DMS 273 (cell line): ENCODE data around the gene MYO1E.

Experiments used
- DNase-seq: peaks from one replicate; lab custom pipeline; 2025; ENCODE audit not compliant: unreplicated experiment; lab: John Stamatoyannopoulos, UW

MYO1E gene

DNA sequence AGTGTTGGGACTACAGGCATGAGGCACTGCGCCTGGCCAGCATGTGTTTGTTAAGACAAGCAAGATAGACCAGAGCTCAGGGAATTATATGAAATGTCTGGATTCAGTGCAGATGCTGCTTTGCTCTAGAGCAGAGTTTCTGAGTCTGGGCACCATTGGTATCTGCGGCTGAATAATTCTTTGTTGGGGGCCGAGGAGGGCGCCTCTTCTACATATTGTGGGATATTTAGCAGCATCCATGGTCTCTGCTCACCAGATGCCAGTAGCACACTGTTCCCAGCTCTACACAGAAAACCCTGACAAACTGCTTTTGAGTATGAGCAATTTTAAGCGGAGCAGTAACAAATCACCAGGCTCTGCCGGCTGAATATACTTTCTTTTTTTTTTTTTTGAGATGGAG lies 169.7 kb downstream of the MYO1E start:
- DNase-seq = no peak

DNA sequence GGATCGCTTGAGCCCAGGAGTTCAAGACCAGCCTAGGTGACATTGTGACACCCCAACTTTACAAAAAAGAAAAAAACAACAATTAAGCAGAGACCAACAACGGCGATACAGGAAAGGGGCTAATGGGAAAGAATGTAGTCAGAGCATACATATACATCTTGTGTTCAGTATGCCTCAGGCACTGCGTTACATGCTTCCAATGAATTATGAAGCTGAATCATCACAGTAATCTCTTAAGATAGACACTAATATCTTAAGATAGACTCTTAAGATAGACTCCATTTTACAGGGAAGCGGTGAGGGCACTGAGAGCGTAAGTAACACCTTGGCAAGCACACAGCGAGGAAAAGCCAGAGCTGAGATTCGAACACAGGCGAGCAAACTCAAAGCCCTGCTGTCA lies 172.1 kb downstream of the MYO1E start:
- DNase-seq = no peak

DNA sequence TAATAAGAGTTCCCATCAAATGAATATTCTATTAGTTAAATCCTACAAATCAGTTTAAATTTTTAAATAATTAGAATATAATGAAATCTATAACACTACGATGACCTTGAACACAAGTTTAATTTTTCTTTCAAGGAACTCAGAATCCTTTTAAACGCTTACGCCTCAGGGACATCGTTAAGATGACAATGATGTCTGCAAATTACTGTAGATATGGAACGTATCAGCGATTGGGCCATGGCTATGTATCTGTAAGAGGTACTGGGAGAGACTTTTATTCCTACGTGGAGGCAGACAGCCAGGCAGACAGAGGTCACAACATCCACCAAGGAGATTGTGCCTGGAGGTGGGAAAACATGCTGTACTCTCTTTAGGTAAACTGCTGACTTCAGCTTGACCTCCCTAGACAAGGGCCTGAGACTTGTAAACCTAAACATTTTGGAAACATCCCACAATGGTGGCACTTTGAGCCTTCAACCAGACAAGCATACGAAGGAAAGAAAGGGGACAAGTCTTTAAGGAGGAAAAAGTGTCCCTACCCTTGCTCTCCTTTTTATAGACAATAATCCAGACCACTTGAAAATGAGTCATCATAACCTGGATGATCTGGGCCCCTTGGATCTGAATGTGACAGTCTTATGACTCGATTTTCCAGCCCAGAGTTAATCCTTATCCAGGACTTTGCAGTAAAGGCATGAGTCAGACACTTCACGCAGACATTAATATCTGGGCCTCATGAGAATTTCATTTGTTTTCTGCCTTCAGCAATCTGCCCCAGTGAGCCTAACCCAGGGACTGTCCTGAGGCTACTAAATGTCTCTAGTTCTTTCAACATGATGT lies 172.8 kb downstream of the MYO1E start:
- DNase-seq = no peak

DNA sequence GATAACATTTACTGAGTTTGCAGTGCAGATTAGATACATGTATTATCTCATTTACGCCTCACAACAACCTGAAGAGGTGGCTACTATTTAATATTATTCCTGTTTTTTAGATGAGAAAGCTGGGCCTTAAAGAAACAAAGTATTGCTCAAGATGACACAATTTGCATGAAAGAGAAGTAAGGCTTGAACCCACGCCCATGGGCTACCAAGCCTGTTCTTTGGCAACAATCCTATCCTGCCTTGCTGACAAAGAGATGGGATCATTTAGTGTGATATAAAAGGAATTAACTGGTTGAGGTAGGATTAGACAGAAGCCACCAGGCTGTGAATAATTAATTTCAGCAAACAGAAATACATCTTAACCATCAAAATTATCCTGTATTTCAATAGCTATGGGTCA lies 175.2 kb downstream of the MYO1E start:
- DNase-seq = no peak

DNA sequence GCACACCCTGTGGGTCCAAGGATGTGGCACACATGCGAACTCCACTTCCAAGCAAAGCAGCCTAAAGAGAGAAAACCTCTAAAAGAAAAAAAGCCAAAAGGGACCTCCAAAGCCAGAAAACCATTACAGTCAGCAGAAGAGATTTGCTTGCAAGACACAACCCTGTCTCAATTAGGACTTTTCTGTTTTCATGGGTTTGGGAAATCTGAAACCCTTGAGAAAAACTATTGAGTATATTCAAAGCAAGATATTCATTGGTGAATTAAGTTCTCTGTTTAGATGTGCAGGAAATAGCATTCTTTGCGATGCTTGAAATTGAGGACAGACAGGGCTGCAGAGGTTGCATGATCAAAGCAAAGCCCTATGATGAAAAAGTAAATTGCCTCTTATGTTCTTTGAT lies 176.3 kb downstream of the MYO1E start:
- no peak for DNase-seq

DNA sequence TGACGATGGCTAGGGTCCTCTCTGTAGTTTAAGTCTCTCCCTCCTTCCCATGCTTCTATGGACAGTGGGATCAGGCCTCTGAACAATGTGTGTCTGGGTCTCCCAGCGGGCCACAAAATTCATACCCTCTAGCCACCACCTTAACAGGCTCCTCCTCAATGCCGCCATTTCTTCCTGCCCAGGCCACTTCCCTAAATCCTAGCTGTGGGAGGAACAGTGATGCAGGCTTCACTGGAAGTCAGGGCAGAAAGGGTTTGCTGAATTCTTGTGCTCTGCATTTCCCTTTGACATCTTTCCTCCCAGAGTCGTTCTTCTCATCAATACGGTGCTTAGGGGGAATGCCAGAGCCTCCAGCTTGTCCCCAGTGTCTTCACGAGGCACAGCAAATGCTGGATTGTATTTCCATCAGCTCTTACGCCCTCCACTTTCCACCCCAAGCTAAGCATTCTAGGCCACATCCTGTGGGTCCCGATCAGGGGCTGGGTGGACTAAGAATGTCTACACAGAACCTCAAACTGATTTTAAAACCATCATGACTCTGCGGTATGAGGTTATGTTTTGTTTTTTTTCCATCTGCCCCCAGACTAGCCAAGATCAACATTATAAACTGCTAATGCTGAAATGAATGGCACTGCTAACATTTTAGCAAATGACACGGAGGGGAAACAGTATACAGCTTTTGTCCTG lies 177.9 kb downstream of the MYO1E start:
- no peak for DNase-seq

DNA sequence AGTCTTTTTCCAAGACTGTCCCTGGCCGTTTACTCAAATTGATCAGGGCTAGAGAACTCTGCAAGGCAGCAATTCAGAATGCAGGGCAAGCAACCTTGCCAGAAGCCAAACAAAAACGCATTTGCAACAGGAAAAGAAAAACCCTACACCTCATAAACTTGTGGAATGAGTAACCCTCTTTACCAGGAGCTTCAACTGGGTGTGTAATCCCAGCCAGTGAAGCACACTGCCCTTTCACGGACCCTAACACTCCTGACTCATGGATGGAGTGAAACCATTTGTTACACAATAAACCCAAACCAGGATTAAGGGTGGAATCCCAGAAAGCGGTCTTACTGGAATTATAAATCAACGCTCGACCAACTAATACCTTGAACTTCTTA lies 180.8 kb downstream of the MYO1E start:
- no peak for DNase-seq

DNA sequence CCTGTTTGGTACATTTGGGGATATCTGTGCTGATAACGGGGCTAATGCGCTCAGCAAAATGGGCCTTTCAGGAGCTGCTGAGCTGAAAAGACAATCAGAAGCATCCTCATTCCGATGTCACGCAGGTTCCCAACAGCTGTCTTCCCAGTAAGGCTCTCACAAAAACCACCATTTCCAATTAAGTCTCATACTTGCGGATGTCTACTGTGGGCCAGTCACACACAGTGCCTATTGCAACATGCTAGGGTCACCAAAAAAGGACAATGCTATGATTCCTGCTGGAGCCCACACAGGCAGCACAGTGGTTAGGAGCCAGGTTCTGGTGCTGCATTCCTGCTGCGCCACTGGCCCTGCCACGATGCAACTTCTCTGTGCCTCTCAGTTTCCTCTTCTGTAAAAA lies 182.4 kb downstream of the MYO1E start:
- no peak for DNase-seq

DNA sequence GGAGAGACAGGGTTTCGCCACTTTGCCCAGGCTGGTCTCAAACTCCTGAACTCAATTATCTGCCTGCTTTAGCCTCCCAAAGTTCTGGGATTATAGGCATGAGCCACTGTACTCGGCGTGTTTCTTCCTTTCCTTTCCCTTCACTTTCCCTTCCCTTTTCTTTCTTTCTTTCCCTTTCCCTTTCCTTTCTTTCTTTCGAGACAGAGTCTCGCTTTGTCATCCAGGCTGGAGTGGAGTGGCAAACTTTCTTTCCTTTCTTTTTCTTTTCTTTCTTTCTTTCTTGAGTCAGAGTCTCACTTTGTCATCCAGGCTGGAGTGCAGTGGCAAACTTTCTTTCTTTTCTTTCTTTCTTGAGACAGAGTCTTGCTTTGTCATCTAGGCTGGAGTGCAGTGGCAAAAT lies 183.4 kb downstream of the MYO1E start:
- no peak for DNase-seq

DNA sequence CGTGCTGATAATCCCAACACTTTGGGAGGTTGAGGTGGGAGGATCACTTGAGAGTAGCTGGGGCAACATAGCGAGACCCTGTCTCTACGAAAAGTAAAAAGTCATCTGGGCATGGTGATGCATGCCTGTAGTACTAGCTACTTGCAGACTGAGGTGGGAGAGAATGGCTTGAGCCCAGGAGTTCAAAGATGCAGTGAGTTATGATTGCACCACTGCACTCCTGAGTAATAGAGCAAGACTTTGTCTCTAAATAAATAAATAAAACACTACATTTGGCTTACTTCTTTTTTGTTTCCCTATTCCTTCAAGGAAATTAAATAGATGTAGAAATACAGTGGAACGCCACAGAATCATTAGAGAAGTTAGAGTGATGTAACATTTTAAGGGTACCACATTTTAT lies 186.2 kb downstream of the MYO1E start:
- DNase-seq = no peak

DNA sequence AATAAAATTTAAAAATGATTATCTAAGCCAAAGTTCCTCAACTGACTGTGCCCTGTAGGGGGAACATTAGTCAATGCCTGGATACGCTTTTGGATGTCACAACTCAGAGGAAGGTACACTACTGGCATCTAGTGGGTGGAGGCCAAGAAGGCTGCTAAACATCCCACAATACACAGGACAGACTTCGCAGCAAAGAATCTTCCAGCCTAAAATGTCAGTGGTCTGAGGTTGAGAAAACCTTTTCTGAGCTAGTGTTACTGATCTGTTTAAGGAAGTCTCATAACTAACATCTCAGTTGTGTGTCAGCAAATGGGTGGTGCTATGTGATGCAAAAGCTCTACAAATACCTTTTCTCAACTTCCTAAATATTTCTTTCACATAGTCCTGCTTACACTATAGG lies 186.9 kb downstream of the MYO1E start:
- no peak for DNase-seq

DNA sequence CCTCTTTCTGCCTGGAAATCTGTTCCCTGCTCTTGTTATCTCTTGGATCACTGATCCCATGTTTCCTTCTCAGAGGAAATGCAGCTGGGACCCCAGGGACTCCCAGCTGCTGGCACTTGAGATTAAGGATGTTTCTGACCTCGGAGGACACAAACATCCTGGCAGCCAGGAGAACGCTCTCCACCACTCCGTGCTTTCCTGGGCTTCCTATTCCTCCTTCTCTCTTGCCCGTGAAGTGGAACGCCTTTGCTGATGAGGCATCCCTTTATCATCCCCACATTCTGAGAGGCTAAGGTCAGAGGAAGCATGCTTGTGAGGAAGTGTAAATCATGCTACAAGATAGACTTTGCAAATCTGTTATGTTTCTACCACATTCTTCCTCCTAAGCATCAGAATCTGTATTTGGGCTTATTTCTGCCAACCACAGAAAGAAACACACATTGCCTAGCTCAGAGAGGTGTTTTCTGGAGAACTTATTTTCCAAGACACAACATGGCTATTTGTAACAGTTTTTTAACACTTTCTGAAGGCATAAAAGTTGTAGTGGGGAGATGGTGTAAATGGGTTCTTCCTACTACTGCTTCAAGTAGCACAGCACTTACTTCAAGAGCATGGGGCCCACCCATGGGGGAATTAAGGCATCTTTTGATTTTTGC lies 191.6 kb downstream of the MYO1E start:
- DNase-seq = peak; percentile 17

DNA sequence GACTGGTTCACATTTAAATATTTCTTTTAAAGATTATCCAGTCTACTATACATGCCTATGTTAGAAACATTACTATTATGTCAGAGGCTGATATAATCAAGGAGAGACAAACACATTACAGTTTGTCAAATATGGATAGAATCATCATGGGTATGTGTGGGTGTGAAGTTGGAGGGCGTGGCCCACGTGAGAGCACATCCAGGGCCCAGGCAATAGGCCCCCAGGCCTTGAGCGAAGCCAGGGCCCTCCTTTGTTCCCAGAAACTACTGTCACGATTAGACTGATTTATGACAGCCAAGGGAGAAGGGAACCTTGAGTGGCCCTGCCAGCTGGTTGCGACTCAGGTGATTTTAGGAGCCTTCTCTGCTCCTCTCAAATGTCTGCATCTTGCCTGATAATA lies 193.0 kb downstream of the MYO1E start:
- no peak for DNase-seq

DNA sequence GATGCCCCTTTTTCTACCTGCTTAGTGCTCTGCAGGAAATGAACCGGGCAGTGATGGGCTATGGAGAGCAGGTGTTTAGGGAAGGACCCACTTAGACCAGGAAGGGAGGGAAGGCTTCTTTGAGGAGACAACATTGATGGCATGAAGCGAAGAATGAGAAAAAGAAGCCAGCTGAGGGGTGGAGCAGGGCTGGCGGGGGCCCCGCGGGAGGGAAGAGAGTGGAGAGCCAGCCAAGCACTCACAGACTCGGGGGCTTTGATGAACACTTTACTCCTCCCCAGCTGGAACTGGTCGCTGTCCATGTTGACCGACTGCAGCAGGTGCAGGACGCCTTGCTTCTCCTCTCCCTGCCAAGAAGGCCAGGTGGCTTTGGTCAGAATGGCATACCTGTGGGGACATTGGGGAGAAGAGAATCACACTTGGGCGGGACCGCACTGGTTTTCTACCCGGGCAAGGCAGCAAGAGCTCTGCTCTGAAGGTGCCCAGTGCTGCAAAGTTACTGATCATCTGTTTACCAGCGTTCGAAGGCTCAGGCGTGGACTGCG lies 194.4 kb downstream of the MYO1E start:
- no peak for DNase-seq

DNA sequence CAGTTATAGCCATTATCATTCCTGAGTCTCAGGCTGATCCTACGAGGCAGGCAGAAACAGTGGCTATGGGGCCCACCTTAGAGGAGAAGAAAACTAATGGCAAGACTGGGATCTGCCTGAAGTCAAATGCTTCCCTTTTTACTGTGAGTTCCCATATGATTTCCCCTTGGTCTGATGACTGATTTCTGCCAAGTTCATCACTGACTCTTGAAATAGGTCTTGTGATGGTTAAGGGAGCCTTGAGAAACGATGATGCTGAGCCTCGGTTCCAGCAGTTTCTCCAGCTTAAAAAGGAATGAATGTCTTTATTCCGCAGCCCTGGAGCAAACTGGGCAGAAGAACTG lies 195.4 kb downstream of the MYO1E start:
- DNase-seq = no peak

DNA sequence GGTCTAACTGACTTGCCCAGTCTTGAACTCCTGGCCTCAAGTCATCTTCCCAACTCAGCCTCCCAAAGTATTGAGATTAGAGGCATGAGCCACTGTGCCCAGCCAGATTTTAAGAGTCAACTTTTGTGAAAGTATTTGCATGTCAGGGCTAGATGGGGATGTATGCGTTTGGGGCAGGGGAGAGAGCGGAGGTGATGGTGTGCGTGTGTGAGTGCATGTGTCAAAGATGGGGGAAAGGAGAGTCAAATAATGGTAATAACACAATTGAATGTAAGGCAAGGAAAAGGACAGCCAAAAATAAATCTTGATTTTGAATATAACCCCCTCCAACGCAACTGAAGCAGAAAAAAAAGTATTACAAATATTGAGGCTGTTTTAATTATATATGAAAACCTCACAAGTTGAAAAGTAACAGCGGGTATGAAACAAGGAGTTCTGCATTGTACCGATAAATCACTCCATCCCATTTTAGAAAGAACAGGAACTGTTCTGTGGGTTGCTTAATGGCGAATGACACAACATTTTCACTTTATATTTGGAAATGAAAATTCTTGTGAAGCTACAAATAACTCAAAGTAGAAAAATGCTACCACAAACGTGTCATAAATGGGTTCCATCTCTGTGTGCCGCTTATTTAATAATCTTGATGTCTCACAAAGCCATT lies 195.9 kb downstream of the MYO1E start:
- DNase-seq = no peak

DNA sequence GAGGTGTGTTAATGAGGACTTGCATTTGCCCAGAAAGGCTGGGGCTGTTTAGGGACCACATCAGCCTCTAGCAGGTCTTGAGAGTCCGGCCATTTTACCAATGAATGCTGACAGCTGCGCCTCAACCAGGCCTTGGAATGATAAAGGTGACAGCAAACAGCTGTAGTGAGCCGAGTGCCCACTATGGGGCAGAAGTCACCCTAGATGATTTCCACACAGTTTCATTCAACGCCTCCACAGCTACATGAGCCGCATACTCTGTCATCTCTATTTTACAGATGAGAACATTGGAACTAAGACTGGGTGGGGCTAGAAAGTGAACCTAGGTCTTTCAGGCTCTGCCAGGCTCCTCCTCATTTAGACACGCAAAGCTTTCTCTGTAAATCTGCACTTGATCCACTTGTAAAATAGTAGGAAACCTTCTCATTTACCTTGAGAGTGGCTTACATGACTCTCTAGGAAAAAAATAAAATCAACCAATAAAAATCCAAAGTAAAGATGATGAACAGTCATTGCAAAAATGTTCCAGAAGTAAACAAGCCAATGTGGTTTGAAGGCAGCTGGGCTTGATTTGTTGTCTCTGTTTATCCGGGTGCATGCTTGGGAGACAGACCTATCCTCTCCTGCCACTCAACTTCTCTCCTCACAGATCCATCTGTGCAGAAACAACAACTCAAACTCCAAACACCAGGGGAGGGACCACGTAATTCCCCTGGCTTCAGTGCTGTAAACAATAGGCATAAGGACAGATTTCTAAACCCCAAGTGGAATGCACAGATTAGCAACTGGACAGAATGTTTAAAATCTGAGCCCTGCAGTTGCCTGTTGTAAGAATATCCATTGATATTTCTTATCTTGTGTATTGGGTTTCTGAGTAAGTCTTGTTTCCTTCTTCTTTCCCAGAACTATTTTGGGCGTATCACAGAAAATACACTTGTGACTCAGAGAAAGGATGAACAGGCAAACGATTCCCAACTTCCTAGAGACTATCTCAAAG lies 197.5 kb downstream of the MYO1E start:
- DNase-seq = peak; percentile 68

DNA sequence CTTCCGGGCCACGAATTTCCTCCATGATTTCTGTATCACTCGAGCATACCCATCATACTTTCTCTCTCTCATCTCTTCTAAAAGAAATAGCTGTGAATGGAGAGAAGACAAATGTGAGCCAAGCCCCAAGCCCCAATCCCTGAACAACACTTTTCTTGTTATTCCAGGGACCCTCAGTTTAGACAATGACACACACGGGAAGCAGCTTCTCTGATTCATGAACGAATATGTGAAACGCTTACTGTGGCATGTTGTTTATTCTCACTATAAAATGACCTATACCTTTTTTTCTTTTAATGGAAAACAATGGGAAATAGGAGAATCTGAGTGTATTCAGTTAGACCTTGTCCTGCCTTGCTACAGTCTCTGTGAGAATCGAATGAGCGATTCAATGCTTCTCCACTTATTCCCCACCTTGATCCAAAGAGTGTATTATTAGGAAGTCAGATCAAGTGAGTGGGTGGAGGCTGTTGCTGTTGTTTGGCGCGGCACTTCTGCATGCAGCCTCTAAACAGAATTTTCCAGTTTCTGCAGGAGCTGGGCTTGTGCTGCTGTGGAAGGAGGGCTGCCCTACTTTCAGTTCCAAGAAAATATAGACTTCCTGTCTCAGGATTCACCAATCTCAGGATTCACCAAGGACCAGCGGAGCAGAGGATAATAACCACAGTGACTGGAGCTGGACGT lies 198.4 kb downstream of the MYO1E start:
- no peak for DNase-seq

DNA sequence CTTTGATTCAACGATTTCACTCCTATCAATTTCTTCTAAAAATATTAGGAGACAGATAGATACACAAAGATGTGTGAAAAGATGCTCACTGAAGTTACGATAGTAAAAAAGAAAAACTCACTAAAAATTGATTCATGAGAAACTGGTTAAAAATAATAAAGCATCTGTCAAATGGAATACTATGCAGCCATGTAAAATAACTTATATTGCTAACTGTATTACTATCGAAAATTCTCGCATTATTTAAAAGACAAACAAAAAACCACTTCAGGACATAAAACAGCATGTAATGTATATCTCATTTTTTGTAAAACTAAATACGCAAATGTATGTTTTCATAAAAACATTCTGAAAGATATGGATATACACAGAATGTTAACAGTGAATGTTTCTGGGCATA lies 199.5 kb downstream of the MYO1E start:
- DNase-seq = no peak
